Measurements from ENCODE around the gene PLD3.

DNA sequence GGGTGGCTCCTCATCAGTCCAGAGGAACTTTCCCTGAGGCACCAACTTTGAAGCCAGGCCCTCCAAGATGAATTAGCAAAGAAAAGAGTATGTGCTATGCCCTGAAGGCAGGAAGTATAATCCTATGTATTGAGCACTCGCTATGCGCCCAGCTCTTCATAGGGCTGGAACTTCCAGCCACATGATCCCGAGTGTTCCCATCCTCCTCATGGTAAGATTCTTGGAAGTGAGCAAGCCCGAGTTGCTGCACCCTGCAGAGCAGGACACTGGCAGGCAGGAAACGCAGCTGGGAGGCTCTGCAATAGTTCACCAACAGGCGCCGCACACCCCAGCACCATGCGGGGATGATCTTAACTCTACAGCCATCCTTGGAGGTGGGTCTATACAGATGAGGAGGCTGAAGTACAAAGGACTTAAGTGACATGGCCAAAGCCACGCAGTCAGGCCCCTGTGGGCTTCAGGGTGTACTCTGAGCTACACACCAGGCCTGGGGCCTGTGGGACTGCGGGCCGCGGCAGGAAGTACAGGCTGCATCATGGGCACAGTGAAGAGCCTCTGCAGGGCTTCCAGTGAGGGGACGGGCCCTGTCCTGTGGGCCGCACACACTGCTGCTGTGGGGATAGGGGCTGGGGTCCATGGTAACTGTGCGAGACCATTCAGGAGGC, 25.4 kb upstream of the PLD3 start:
- TF ChIP-seq, protein P1, sequence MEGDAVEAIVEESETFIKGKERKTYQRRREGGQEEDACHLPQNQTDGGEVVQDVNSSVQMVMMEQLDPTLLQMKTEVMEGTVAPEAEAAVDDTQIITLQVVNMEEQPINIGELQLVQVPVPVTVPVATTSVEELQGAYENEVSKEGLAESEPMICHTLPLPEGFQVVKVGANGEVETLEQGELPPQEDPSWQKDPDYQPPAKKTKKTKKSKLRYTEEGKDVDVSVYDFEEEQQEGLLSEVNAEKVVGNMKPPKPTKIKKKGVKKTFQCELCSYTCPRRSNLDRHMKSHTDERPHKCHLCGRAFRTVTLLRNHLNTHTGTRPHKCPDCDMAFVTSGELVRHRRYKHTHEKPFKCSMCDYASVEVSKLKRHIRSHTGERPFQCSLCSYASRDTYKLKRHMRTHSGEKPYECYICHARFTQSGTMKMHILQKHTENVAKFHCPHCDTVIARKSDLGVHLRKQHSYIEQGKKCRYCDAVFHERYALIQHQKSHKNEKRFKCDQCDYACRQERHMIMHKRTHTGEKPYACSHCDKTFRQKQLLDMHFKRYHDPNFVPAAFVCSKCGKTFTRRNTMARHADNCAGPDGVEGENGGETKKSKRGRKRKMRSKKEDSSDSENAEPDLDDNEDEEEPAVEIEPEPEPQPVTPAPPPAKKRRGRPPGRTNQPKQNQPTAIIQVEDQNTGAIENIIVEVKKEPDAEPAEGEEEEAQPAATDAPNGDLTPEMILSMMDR (IDR thresholded peaks at IDR 0.05): no peak
- TF ChIP-seq POLR2A (IDR thresholded peaks at IDR 0.05) (no peak), EP300 (IDR thresholded peaks at IDR 0.05) (no peak)
